Bronchial epithelial cell (primary cell): Measurements from ENCODE around the gene RAB11FIP5. TPM values are rescaled to one million over a fixed set of nuclear protein-coding genes. Genes with fewer than 3 reads are reported as not detected.

ENCODE experiments used
- DNase-seq: peaks from one replicate; pipeline ENCODE4 v3.0.0-alpha.2; 2010; ENCODE audit warnings: low read depth
- FAIRE-seq: peaks from 2 replicates; lab custom pipeline; 2011; peaks lifted over from hg19 to GRCh38; lab: Jason Lieb, UNC
- H3K27me3 ChIP-seq: 2 replicates; pipeline ENCODE4 v1.5.1; 2011; ENCODE audit warnings: low read length; ENCODE audit not compliant: control insufficient read depth, insufficient read depth
- H3K36me3 ChIP-seq: 2 replicates; pipeline ENCODE4 v1.5.1; 2011; ENCODE audit warnings: low read length; ENCODE audit not compliant: control insufficient read depth, insufficient read depth
- H3K4me3 ChIP-seq: 2 replicates; pipeline ENCODE4 v1.5.1; 2011; ENCODE audit warnings: mild to moderate bottlenecking, low read depth, low read length, control low read depth
- total RNA-seq: library from RNA; depleted of rRNA; stranded (reverse); fragments of >200 nt; gene quantifications from 2 replicates; pipeline ENCODE4 v1.2.1, GENCODE V29; 2014
- TF ChIP-seq, protein P1 (sequence below): IDR thresholded peaks from 2 replicates; pipeline ENCODE4 v1.5.1; 2011; ENCODE audit warnings: mild to moderate bottlenecking, moderate library complexity, low read length, control low read depth, inconsistent platforms; ENCODE audit not compliant: insufficient read depth, severe bottlenecking

RAB11FIP5 gene
- total RNA-seq, 1 donor from 2014 or later, result 19.5 TPM

DNA sequence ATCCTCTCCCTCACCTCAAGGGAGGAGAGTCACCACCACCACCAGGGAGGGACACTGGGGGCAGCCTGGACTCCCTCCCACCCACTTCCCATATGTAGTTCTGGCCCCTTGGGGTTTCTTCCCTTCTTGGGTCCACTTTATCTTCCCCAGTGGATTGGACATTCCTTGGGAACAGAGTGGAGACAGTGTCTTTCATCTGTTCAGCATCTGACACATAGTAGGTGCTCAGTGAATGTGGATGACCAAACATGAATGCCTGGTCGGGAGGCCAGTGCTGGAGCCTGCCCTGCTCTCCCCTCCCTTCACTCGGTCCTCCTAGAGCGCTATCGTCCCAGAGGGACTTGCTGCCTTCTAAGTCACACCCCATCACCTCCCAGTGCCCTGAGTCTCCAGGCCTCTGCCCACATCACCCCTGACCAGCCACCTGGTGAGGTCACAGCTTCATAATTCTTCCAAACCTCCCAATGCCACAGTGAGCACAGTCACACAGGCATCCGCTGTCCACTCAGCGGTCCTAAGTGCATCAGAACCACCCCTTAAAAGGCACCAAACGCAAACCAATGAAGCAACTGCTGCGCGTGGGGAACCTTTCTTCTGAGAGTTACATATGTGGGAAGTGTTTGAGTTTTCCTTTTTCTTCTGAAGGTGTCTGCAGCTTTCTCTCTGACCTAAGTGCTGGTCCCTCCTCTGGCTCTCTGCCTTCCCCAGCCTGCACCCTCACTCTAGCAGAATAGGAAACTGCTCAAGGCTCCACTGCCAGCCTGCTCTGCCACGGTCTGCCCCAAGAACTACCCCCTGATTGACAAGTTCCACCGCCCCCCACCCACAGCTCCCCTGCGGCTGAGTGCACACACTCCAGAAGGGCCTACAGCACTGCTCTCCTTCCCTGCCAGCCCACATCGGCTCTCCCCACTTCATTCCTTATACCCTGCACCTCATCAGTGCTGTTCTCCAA lies 34.0 kb downstream of the RAB11FIP5 start:
- DNase-seq (no peak), FAIRE-seq (no peak)
- H3K4me3 ChIP-seq, result no peak overlapping the region
- TF ChIP-seq, protein P1, sequence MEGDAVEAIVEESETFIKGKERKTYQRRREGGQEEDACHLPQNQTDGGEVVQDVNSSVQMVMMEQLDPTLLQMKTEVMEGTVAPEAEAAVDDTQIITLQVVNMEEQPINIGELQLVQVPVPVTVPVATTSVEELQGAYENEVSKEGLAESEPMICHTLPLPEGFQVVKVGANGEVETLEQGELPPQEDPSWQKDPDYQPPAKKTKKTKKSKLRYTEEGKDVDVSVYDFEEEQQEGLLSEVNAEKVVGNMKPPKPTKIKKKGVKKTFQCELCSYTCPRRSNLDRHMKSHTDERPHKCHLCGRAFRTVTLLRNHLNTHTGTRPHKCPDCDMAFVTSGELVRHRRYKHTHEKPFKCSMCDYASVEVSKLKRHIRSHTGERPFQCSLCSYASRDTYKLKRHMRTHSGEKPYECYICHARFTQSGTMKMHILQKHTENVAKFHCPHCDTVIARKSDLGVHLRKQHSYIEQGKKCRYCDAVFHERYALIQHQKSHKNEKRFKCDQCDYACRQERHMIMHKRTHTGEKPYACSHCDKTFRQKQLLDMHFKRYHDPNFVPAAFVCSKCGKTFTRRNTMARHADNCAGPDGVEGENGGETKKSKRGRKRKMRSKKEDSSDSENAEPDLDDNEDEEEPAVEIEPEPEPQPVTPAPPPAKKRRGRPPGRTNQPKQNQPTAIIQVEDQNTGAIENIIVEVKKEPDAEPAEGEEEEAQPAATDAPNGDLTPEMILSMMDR, result no peak
- H3K36me3 ChIP-seq, result peaks cover 20% of the 10 kb centered on the region
- H3K27me3 ChIP-seq, result no peaks in the 10 kb centered on the region

DNA sequence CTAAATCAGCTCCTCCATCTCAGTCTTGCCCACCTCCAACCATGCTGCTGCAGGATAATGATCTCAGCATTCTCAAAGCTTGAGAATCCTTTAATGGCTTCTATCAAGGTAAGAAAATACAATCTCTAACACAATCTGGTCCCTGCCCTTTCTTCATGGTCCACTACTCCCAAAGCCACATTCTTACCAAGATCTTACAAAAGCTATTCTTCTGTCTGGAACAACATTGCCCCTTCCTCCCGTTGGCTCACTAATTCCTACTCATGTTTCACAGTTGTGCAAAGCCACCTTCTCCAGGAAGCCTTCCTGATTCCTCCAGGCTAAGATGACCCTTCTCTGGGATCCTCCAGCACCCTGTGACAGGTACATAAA lies 35.3 kb downstream of the RAB11FIP5 start:
- H3K27me3 ChIP-seq, result no peaks in the 10 kb centered on the region
- no peak overlapping the region for H3K4me3 ChIP-seq
- DNase-seq (no peak), FAIRE-seq (no peak)
- peaks cover 20% of the 10 kb centered on the region for H3K36me3 ChIP-seq
- TF ChIP-seq, protein P1, result no peak

DNA sequence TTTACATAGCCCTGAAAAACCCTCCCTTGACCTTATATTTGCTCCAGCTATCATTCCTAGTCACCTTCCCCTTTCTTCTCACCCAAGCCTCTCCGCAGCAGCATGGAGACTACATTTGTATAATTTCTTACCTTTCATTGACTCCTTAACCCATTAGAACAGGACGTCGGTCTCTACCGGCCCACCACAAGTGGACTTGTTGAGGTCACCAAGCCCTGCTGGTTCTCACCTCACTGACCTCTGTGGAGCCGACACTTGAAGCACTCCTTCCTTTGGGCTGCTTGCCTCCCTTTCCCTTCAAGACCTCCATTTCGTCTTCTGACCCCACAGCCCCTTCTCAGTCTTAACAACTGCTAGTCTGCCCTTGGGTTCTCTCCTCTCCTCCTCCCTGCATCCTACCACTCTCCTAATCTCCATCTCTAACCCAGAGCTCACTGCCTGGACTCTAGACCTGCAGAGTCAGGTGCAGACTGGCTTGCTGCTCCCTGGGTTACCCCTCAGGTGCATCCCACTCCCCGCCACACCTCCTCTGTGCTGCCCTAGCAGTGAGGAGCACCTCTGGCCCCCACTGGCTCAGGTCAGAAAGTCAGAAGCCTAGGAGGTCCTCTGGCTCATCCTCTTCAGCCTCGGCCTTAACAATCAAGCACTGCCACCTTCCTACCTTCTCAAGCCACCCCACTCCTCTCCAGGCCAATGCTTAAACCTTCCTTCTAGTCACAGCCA lies 35.9 kb downstream of the RAB11FIP5 start:
- no peak for DNase-seq
- Histone ChIP-seq H3K36me3 (peaks cover 20% of the 10 kb centered on the region), H3K4me3 (no peak overlapping the region), H3K27me3 (no peaks in the 10 kb centered on the region)
- TF ChIP-seq, protein P1, result no peak
- peak; percentile 68 for FAIRE-seq

DNA sequence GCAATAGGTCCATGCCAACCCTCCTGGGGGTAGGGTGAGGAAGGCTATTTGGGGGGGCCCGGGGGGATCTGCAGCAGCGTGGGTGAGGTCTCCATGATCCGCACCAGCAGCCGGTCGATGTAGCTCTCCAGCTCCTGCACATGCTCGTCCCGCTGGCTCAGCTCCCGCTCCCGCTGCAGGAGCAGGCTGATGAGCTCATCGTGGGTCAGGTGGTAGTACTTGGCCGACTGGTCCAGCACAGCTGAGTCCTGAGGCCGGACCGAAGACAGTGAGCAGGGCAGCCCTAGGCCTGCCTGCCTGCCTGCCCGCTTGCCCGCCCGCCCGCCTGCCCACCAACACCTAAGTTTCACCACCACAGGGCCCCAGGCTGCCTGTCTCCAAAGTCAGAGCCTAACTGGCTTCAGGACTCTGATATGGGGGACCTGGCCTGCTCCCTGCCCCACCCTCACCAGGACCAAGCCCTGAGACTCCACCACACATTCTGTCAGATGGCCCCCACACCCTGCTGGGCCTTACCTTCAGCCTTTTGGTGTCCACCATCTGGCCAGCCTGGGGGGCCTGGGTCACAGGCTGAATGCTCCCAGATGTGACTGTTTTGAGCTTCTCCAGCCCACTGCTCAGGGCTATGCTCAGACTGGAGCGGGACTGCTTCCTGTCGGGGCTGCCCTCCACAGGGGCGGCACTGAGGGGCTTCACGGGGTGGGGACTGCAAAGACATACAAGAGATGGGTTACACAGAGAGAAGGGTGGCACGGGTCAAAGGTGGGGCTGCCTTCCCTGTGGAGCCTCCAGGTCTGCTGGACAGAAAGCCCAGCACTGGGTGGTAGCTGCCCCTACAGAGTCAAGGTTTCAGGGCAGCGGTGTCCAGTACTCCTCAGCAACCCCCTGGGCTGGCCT lies 37.0 kb downstream of the RAB11FIP5 start:
- Histone ChIP-seq H3K27me3 (no peaks in the 10 kb centered on the region), H3K36me3 (peaks cover 18% of the 10 kb centered on the region), H3K4me3 (no peak overlapping the region)
- FAIRE-seq, result no peak
- TF ChIP-seq, protein P1, result no peak
- DNase-seq, result no peak
